ENCODE measurements around the gene OTUD4.
"Not testable (repeated sequence)": the region's sequence is repeated elsewhere in the genome, so short reads cannot be mapped to it uniquely, and the experiment has no call there.

The OTUD4 gene

GRCh38 chr4:145199051-145199716 is 18.8 kb upstream of the OTUD4 start:
- no peaks in the 10 kb centered on the region for H3K4me1 ChIP-seq (ENCODE audit: control insufficient read depth, insufficient read depth, low read length, unreplicated experiment)
- no peaks in the 10 kb centered on the region for H3K27me3 ChIP-seq (ENCODE audit: insufficient read depth, low read length)
- H3K79me2 ChIP-seq (ENCODE audit: control insufficient read depth, insufficient read depth, low read length, unreplicated experiment) = no peaks in the 10 kb centered on the region
- H2AFZ ChIP-seq (ENCODE audit: low read length, unreplicated experiment) = no peak overlapping the region
- no peak overlapping the region for H3K27ac ChIP-seq (ENCODE audit: low read depth, low read length)
- H3K36me3 ChIP-seq (ENCODE audit: insufficient read depth, low read length) = no peaks in the 10 kb centered on the region
- H3K4me3 ChIP-seq (ENCODE audit: low read depth, low read length) = no peak overlapping the region

DNA sequence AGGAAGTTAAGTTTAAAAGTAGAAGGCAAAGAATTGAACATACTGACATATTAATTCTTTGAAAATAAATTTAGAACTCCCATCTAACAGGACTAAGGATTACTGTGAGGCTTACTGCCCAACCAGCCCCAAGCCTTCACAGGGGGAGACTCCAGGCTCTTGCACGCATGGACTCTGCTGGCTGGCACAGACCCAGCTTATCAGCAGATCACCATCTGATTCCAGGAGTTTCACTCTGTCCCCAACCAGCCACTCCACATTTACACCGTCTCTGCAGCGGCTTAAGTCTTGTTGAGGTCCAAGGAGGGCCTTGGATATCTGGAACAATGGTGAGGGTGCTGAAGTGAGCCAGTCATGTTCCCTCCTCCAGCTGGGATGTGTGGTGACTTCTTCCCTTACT is 16.4 kb upstream of the OTUD4 start:
- no peaks in the 10 kb centered on the region for H3K27me3 ChIP-seq (ENCODE audit: insufficient read depth, low read length)
- H3K4me3 ChIP-seq (ENCODE audit: low read depth, low read length) = no peak overlapping the region
- no peaks in the 10 kb centered on the region for H3K36me3 ChIP-seq (ENCODE audit: insufficient read depth, low read length)
- H2AFZ ChIP-seq (ENCODE audit: low read length, unreplicated experiment) = no peak overlapping the region
- no peak overlapping the region for H3K27ac ChIP-seq (ENCODE audit: low read depth, low read length)
- H3K79me2 ChIP-seq (ENCODE audit: control insufficient read depth, insufficient read depth, low read length, unreplicated experiment) = no peaks in the 10 kb centered on the region
- H3K4me1 ChIP-seq (ENCODE audit: control insufficient read depth, insufficient read depth, low read length, unreplicated experiment) = no peaks in the 10 kb centered on the region

DNA sequence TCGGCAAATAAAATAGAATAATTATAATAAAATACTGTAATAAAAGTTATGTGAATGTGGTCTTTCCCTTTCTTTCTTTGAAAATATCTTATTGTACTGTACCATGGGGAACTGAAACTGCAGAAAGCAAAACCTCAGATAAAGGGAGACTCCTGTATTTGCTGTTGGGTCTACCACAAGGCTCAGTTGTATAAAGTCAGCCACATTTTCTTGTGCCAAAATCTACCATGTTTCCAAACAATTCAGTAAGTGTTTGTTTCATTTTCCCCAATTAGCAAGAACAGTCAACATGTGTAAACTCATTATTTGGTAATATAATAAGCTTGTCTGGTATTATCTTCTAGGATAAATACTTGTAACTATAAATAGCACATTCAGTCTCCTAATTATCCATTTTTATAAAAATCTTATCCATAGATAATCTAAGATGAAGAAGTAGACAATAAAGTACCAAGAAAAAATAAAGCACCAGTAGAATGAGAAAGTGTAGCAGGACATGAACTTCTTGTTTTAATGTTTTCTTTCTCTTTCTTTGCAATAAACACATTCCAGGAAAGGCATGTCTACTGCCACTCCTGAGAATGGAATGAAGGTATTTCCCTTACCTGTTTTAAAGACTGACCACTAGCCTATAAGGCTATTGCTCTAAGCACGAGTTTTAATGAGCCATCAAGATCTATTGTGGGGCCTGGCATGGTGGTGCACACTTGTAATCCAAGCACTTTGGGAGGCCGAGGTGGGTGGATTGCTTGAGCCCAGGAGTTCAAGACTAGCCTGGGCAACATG is 15.0 kb upstream of the OTUD4 start:
- Histone ChIP-seq H3K36me3 (ENCODE audit: insufficient read depth, low read length) (no peaks in the 10 kb centered on the region), H3K27ac (ENCODE audit: low read depth, low read length) (no peak overlapping the region), H3K79me2 (ENCODE audit: control insufficient read depth, insufficient read depth, low read length, unreplicated experiment) (no peaks in the 10 kb centered on the region), H3K4me1 (ENCODE audit: control insufficient read depth, insufficient read depth, low read length, unreplicated experiment) (no peaks in the 10 kb centered on the region), H3K4me3 (ENCODE audit: low read depth, low read length) (no peak overlapping the region), H2AFZ (ENCODE audit: low read length, unreplicated experiment) (no peak overlapping the region), H3K27me3 (ENCODE audit: insufficient read depth, low read length) (no peaks in the 10 kb centered on the region)

- H3K4me3 ChIP-seq (ENCODE audit: low read depth, low read length) = no peak overlapping the region
- H3K36me3 ChIP-seq (ENCODE audit: insufficient read depth, low read length) = no peaks in the 10 kb centered on the region
- no peaks in the 10 kb centered on the region for H3K4me1 ChIP-seq (ENCODE audit: control insufficient read depth, insufficient read depth, low read length, unreplicated experiment)
These were observed 9.6 kb upstream of the OTUD4 start for GRCh38 chr4:145189981-145190380.

GRCh38 chr4:145186729-145187128 is 6.3 kb upstream of the OTUD4 start:
- no peaks in the 10 kb centered on the region for H3K36me3 ChIP-seq (ENCODE audit: insufficient read depth, low read length)
- no peaks in the 10 kb centered on the region for H3K27me3 ChIP-seq (ENCODE audit: insufficient read depth, low read length)
- H2AFZ ChIP-seq (ENCODE audit: low read length, unreplicated experiment) = no peak overlapping the region
- H3K79me2 ChIP-seq (ENCODE audit: control insufficient read depth, insufficient read depth, low read length, unreplicated experiment) = no peaks in the 10 kb centered on the region
- no peaks in the 10 kb centered on the region for H3K4me1 ChIP-seq (ENCODE audit: control insufficient read depth, insufficient read depth, low read length, unreplicated experiment)
- H3K27ac ChIP-seq (ENCODE audit: low read depth, low read length) = no peak overlapping the region
- no peak overlapping the region for H3K4me3 ChIP-seq (ENCODE audit: low read depth, low read length)

More at GRCh38 chr4:145189981-145190380, 9.6 kb upstream of the OTUD4 start:
- no peaks in the 10 kb centered on the region for H3K27me3 ChIP-seq (ENCODE audit: insufficient read depth, low read length)
- H3K79me2 ChIP-seq (ENCODE audit: control insufficient read depth, insufficient read depth, low read length, unreplicated experiment) = no peaks in the 10 kb centered on the region
- H2AFZ ChIP-seq (ENCODE audit: low read length, unreplicated experiment) = no peak overlapping the region
- no peak overlapping the region for H3K27ac ChIP-seq (ENCODE audit: low read depth, low read length)

GRCh38 chr4:145183581-145183980 is 3.2 kb upstream of the OTUD4 start:
- no peaks in the 10 kb centered on the region for H3K27me3 ChIP-seq (ENCODE audit: insufficient read depth, low read length)
- no peaks in the 10 kb centered on the region for H3K36me3 ChIP-seq (ENCODE audit: insufficient read depth, low read length)
- H3K4me3 ChIP-seq (ENCODE audit: low read depth, low read length) = no peak overlapping the region
- no peak overlapping the region for H3K27ac ChIP-seq (ENCODE audit: low read depth, low read length)
- no peaks in the 10 kb centered on the region for H3K4me1 ChIP-seq (ENCODE audit: control insufficient read depth, insufficient read depth, low read length, unreplicated experiment)
- H3K79me2 ChIP-seq (ENCODE audit: control insufficient read depth, insufficient read depth, low read length, unreplicated experiment) = peaks cover 9% of the 10 kb centered on the region
- no peak overlapping the region for H2AFZ ChIP-seq (ENCODE audit: low read length, unreplicated experiment)

GRCh38 chr4:145183023-145183422 is 2.6 kb upstream of the OTUD4 start:
- Histone ChIP-seq H3K27ac (ENCODE audit: low read depth, low read length) (no peak overlapping the region), H3K79me2 (ENCODE audit: control insufficient read depth, insufficient read depth, low read length, unreplicated experiment) (peaks cover 15% of the 10 kb centered on the region), H3K27me3 (ENCODE audit: insufficient read depth, low read length) (no peaks in the 10 kb centered on the region), H3K36me3 (ENCODE audit: insufficient read depth, low read length) (no peaks in the 10 kb centered on the region), H2AFZ (ENCODE audit: low read length, unreplicated experiment) (no peak overlapping the region), H3K4me1 (ENCODE audit: control insufficient read depth, insufficient read depth, low read length, unreplicated experiment) (no peaks in the 10 kb centered on the region), H3K4me3 (ENCODE audit: low read depth, low read length) (no peak overlapping the region)

DNA sequence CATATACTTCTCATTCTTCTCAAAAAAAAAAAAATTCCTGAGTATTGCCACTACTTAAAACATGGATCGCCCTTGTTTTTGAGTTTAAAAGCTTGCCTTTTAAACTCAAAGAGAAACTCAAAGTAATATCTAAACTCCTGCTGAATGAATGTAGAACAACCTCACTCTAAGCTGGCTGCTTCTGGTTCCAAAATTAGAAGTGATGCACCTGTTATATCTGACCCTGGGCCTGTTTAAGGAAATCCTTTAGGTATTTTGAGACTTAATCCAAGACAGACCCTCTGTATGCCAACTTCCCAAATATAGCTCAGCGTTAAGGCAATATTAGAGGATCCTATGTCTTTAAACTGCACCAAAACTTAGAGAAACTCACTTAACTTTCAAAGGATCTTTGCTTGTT is 1.8 kb upstream of the OTUD4 start:
- H3K27me3 ChIP-seq (ENCODE audit: insufficient read depth, low read length) = no peaks in the 10 kb centered on the region
- peaks cover 2% of the 10 kb centered on the region for H3K4me1 ChIP-seq (ENCODE audit: control insufficient read depth, insufficient read depth, low read length, unreplicated experiment)
- peaks cover 23% of the 10 kb centered on the region for H3K79me2 ChIP-seq (ENCODE audit: control insufficient read depth, insufficient read depth, low read length, unreplicated experiment)
- H2AFZ ChIP-seq (ENCODE audit: low read length, unreplicated experiment) = no peak overlapping the region
- no peak overlapping the region for H3K27ac ChIP-seq (ENCODE audit: low read depth, low read length)
- no peaks in the 10 kb centered on the region for H3K36me3 ChIP-seq (ENCODE audit: insufficient read depth, low read length)
- H3K4me3 ChIP-seq (ENCODE audit: low read depth, low read length) = no peak overlapping the region

- no peaks in the 10 kb centered on the region for H3K36me3 ChIP-seq (ENCODE audit: insufficient read depth, low read length)
- H3K4me1 ChIP-seq (ENCODE audit: control insufficient read depth, insufficient read depth, low read length, unreplicated experiment) = peaks cover 10% of the 10 kb centered on the region
- H3K27ac ChIP-seq (ENCODE audit: low read depth, low read length) = peak overlapping the region; percentile 17; the same call in 1 of the 2 replicates
- peaks cover 34% of the 10 kb centered on the region for H3K79me2 ChIP-seq (ENCODE audit: control insufficient read depth, insufficient read depth, low read length, unreplicated experiment)
- H3K27me3 ChIP-seq (ENCODE audit: insufficient read depth, low read length) = no peaks in the 10 kb centered on the region
- H2AFZ ChIP-seq (ENCODE audit: low read length, unreplicated experiment) = peak overlapping the region; percentile 83
- H3K4me3 ChIP-seq (ENCODE audit: low read depth, low read length) = peak overlapping the region; percentile 87
These were observed 707 bp upstream of the OTUD4 start for GRCh38 chr4:145181091-145181501.

DNA sequence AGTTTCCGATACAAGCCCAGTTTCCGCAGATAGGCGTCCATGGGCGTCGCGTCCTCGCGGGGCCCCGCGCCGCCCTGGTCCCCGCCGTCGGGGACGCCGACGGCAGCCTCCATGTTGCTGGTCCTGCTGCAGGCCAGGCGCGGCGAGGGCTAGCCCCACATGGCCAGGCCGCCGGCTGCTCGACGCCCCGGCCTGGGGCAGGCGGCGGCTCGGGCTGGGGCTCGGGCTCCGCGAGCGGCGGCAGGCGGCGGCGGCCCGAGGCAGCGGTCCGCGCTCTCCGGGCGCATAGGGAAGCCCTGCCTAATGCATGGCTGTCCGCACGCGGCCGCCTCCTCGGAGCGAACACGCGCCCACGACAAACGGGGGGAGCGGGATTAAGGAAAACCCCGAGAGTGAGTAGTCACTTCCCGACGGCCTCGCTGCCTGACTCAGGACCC is 510 bp downstream of the OTUD4 start:
- not testable (repeated sequence) for H3K27me3 ChIP-seq (ENCODE audit: insufficient read depth, low read length); H3K36me3 ChIP-seq (ENCODE audit: insufficient read depth, low read length)
- Histone ChIP-seq H3K4me3 (ENCODE audit: low read depth, low read length) (peak overlapping the region; percentile 87), H3K79me2 (ENCODE audit: control insufficient read depth, insufficient read depth, low read length, unreplicated experiment) (peaks cover 46% of the 10 kb centered on the region), H3K27ac (ENCODE audit: low read depth, low read length) (peak overlapping the region; percentile 74), H3K4me1 (ENCODE audit: control insufficient read depth, insufficient read depth, low read length, unreplicated experiment) (peaks cover 16% of the 10 kb centered on the region), H2AFZ (ENCODE audit: low read length, unreplicated experiment) (peak overlapping the region; percentile 67)
